Measurements from ENCODE around the gene GRID2.
A peak's percentile ranks its signal among the peaks of the same experiment; 100 is the strongest.

Gene GRID2

GRCh38 chr4:93719552-93719951 is 1415.8 kb downstream of the GRID2 start:
- DNase-seq, result no peak

GRCh38 chr4:93722446-93722845 is 1418.7 kb downstream of the GRID2 start:
- no peak for DNase-seq

- DNase-seq, result no peak
Observed at GRCh38 chr4:93730251-93730650, 1426.5 kb downstream of the GRID2 start.

GRCh38 chr4:93730760-93731159 is 1427.0 kb downstream of the GRID2 start:
- no peak for DNase-seq

- DNase-seq, result no peak
Observed at GRCh38 chr4:93731456-93731855, 1427.7 kb downstream of the GRID2 start.

- DNase-seq, result no peak
Observed at GRCh38 chr4:93732509-93732908, 1428.7 kb downstream of the GRID2 start.

GRCh38 chr4:93740890-93741289 is 1437.1 kb downstream of the GRID2 start:
- no peak for DNase-seq

GRCh38 chr4:93743022-93743421 is 1439.3 kb downstream of the GRID2 start:
- no peak for DNase-seq

- no peak for DNase-seq
Observed at GRCh38 chr4:93743635-93744034, 1439.9 kb downstream of the GRID2 start.

- DNase-seq, result no peak
Observed at GRCh38 chr4:93744961-93745360, 1441.2 kb downstream of the GRID2 start.

- DNase-seq, result no peak
Observed at GRCh38 chr4:93746031-93746430, 1442.3 kb downstream of the GRID2 start.

GRCh38 chr4:93747220-93747619 is 1443.5 kb downstream of the GRID2 start:
- no peak for DNase-seq

- DNase-seq, result no peak
Observed at GRCh38 chr4:93748373-93749291, 1444.9 kb downstream of the GRID2 start.

- no peak for DNase-seq
Observed at GRCh38 chr4:93749292-93749761, 1445.6 kb downstream of the GRID2 start.

GRCh38 chr4:93751411-93751810 is 1447.6 kb downstream of the GRID2 start:
- no peak for DNase-seq

- DNase-seq, result no peak
Observed at GRCh38 chr4:93756101-93756500, 1452.3 kb downstream of the GRID2 start.

GRCh38 chr4:93759506-93759905 is 1455.7 kb downstream of the GRID2 start:
- DNase-seq, result peak; percentile 1

- DNase-seq, result no peak
Observed at GRCh38 chr4:93760284-93760683, 1456.5 kb downstream of the GRID2 start.

- DNase-seq, result no peak
Observed at GRCh38 chr4:93761286-93761685, 1457.5 kb downstream of the GRID2 start.

- peak; percentile 4 for DNase-seq
Observed at GRCh38 chr4:93764639-93765246, 1461.0 kb downstream of the GRID2 start.

GRCh38 chr4:93767917-93768316 is 1464.2 kb downstream of the GRID2 start:
- no peak for DNase-seq

- no peak for DNase-seq
Observed at GRCh38 chr4:93770201-93770600, 1466.4 kb downstream of the GRID2 start.

- DNase-seq, result no peak
Observed at GRCh38 chr4:93771640-93772411, 1468.1 kb downstream of the GRID2 start.

Data from NCI-H2171 (cell line).